ENCODE measurements around the gene MACROD2.
"Not testable (repeated sequence)": the region's sequence is repeated elsewhere in the genome, so short reads cannot be mapped to it uniquely, and the experiment has no call there.

MACROD2 gene

GRCh38 chr20:13995086-13995665 lies at the start of gene MACROD2:
MACROD2 (plus strand) TSS chr20:13995516.
- peak; percentile 89 for DNase-seq

- DNase-seq, result no peak
These were observed 47.6 kb upstream of the MACROD2 start for GRCh38 chr20:13947719-13948118.

- DNase-seq, result no peak
These were observed 42.1 kb upstream of the MACROD2 start for GRCh38 chr20:13953227-13953626.

- DNase-seq, result no peak
These were observed 35.2 kb upstream of the MACROD2 start for GRCh38 chr20:13960119-13960518.

GRCh38 chr20:13960525-13960924 lies 34.8 kb upstream of the MACROD2 start:
- no peak for DNase-seq

GRCh38 chr20:13984211-13984610 lies 11.1 kb upstream of the MACROD2 start:
- DNase-seq, result no peak

- DNase-seq, result no peak
These were observed 4.9 kb upstream of the MACROD2 start, which contains the start of gene SEL1L2 for GRCh38 chr20:13990465-13990864. SEL1L2 (minus strand) TSS chr20:13990614; CDS start chr20:13990534, 80 bp downstream.

- no peak for DNase-seq
These were observed 4.0 kb upstream of the MACROD2 start for GRCh38 chr20:13991311-13991710.

- DNase-seq, result not testable (repeated sequence)
These were observed 3.4 kb upstream of the MACROD2 start for GRCh38 chr20:13991955-13992354.

GRCh38 chr20:13995841-13996240 lies 525 bp downstream of the MACROD2 start:
- DNase-seq, result peak; percentile 1

GRCh38 chr20:13996265-13996664 lies 949 bp downstream of the MACROD2 start:
- DNase-seq, result no peak

- DNase-seq, result no peak
These were observed 5.6 kb downstream of the MACROD2 start for GRCh38 chr20:14000917-14001316.

- DNase-seq, result no peak
These were observed 10.7 kb downstream of the MACROD2 start for GRCh38 chr20:14005996-14006395.

- DNase-seq, result no peak
These were observed 13.9 kb downstream of the MACROD2 start for GRCh38 chr20:14009208-14009607.

- DNase-seq, result no peak
These were observed 17.4 kb downstream of the MACROD2 start for GRCh38 chr20:14012671-14013070.

GRCh38 chr20:14030991-14031390 lies 35.7 kb downstream of the MACROD2 start:
- DNase-seq, result no peak

- DNase-seq, result no peak
These were observed 38.0 kb downstream of the MACROD2 start for GRCh38 chr20:14033310-14033709.

- DNase-seq, result no peak
These were observed 41.3 kb downstream of the MACROD2 start for GRCh38 chr20:14036567-14036966.

GRCh38 chr20:14044712-14045276 lies 49.5 kb downstream of the MACROD2 start:
- not testable (repeated sequence) for DNase-seq

GRCh38 chr20:14046534-14046933 lies 51.2 kb downstream of the MACROD2 start:
- DNase-seq, result no peak

GRCh38 chr20:14049111-14049510 lies 53.8 kb downstream of the MACROD2 start:
- no peak for DNase-seq

- DNase-seq, result no peak
These were observed 56.1 kb downstream of the MACROD2 start for GRCh38 chr20:14051454-14051853.

GRCh38 chr20:14055127-14055742 lies 59.9 kb downstream of the MACROD2 start:
- DNase-seq, result peak; percentile 70

- no peak for DNase-seq
These were observed 66.9 kb downstream of the MACROD2 start for GRCh38 chr20:14062171-14062570.

All from midbrain (tissue), 1 donor.